Stomach smooth muscle (tissue), 2 donors: ENCODE results near the gene FRMD1.

ENCODE experiments used
- H3K27ac ChIP-seq: one replicate; pipeline ENCODE4 v1.7.0; 2013; ENCODE audit warnings: mild to moderate bottlenecking, low read length, inconsistent platforms
- H3K27me3 ChIP-seq, 2 donors: one replicate each; pipeline ENCODE4 v1.7.0; 2013; ENCODE audit warnings: low read length in 2 of 2; ENCODE audit not compliant: insufficient read depth in 2 of 2, control insufficient read depth in 1 of 2
- H3K36me3 ChIP-seq, 2 donors: one replicate each; pipeline ENCODE4 v1.7.0; 2013; ENCODE audit warnings: low read length in 2 of 2; ENCODE audit not compliant: control insufficient read depth in 2 of 2, insufficient read depth in 2 of 2
- H3K4me1 ChIP-seq: one replicate; pipeline ENCODE4 v1.7.0; 2013; ENCODE audit warnings: low read length; ENCODE audit not compliant: control insufficient read depth, insufficient read depth
- H3K4me3 ChIP-seq, 2 donors: one replicate each; pipeline ENCODE4 v1.7.0; 2013; ENCODE audit warnings: low read length in 2 of 2
- H3K9ac ChIP-seq, 2 donors: one replicate each; pipeline ENCODE4 v1.7.0; 2013; ENCODE audit warnings: low read length in 2 of 2, mild to moderate bottlenecking in 1 of 2
- H3K9me3 ChIP-seq, 2 donors: one replicate each; pipeline ENCODE4 v1.7.0; 2013; ENCODE audit warnings: low read length in 2 of 2; ENCODE audit not compliant: control insufficient read depth in 2 of 2
- donor health status: healthy.
- donor health status: Pancreatic carcinoma.

The FRMD1 gene

GRCh38 chr6:168100803-168101589 is 22.0 kb upstream of the FRMD1 start:
- Histone ChIP-seq H3K36me3 (no peaks in the 10 kb centered on the region), H3K4me3 (no peak overlapping the region), H3K27ac (no peak overlapping the region), H3K9ac (no peak overlapping the region), H3K9me3 (no peaks in the 10 kb centered on the region), H3K4me1 (peaks cover 5% of the 10 kb centered on the region), H3K27me3 (peaks cover 25 to 32% of the 10 kb centered on the region in 2 donors)

GRCh38 chr6:168100011-168100802 is 21.2 kb upstream of the FRMD1 start:
- peaks cover 25 to 30% of the 10 kb centered on the region in 2 donors for H3K27me3 ChIP-seq
- H3K4me1 ChIP-seq = peaks cover 5% of the 10 kb centered on the region
- no peak overlapping the region for H3K9ac ChIP-seq
- no peaks in the 10 kb centered on the region for H3K9me3 ChIP-seq
- H3K4me3 ChIP-seq = no peak overlapping the region
- H3K27ac ChIP-seq = no peak overlapping the region
- no peaks in the 10 kb centered on the region for H3K36me3 ChIP-seq

GRCh38 chr6:168099201-168100010 is 20.4 kb upstream of the FRMD1 start:
- Histone ChIP-seq H3K36me3 (no peaks in the 10 kb centered on the region), H3K27ac (no peak overlapping the region), H3K9me3 (no peaks in the 10 kb centered on the region), H3K4me1 (peaks cover 5% of the 10 kb centered on the region), H3K27me3 (peaks cover 25 to 30% of the 10 kb centered on the region in 2 donors), H3K4me3 (no peak overlapping the region), H3K9ac (no peak overlapping the region)

- H3K9ac ChIP-seq = no peak overlapping the region
- no peaks in the 10 kb centered on the region for H3K9me3 ChIP-seq
Observed at GRCh38 chr6:168098431-168098861, 19.4 kb upstream of the FRMD1 start.

GRCh38 chr6:168097621-168098430 is 18.8 kb upstream of the FRMD1 start:
- Histone ChIP-seq H3K36me3 (no peaks in the 10 kb centered on the region), H3K4me1 (peaks cover 5% of the 10 kb centered on the region), H3K9ac (no peak overlapping the region), H3K4me3 (no peak overlapping the region), H3K9me3 (no peaks in the 10 kb centered on the region), H3K27me3 (peaks cover 20 to 25% of the 10 kb centered on the region in 2 donors), H3K27ac (no peak overlapping the region)

More at GRCh38 chr6:168098431-168098861, 19.4 kb upstream of the FRMD1 start:
- H3K27ac ChIP-seq = no peak overlapping the region
- H3K4me1 ChIP-seq = peaks cover 5% of the 10 kb centered on the region
- H3K4me3 ChIP-seq = no peak overlapping the region
- peaks cover 25 to 26% of the 10 kb centered on the region in 2 donors for H3K27me3 ChIP-seq
- no peaks in the 10 kb centered on the region for H3K36me3 ChIP-seq

- Histone ChIP-seq H3K9me3 (peaks cover 0 to 4% of the 10 kb centered on the region in 2 donors), H3K4me1 (peaks cover 5% of the 10 kb centered on the region), H3K9ac (no peak overlapping the region), H3K36me3 (no peaks in the 10 kb centered on the region), H3K27ac (no peak overlapping the region), H3K4me3 (no peak overlapping the region), H3K27me3 (peaks cover 14 to 23% of the 10 kb centered on the region in 2 donors)
Observed at GRCh38 chr6:168097221-168097620, 18.2 kb upstream of the FRMD1 start.

GRCh38 chr6:168096271-168096764 is 17.3 kb upstream of the FRMD1 start:
- Histone ChIP-seq H3K9ac (no peak overlapping the region), H3K4me1 (peaks cover 5% of the 10 kb centered on the region), H3K36me3 (no peaks in the 10 kb centered on the region), H3K27me3 (peaks cover 10 to 14% of the 10 kb centered on the region in 2 donors), H3K9me3 (peaks cover 0 to 7% of the 10 kb centered on the region in 2 donors), H3K4me3 (no peak overlapping the region), H3K27ac (no peak overlapping the region)

GRCh38 chr6:168095716-168096250 is 16.8 kb upstream of the FRMD1 start:
- H3K9me3 ChIP-seq = peaks cover 0 to 7% of the 10 kb centered on the region in 2 donors
- no peak overlapping the region for H3K4me3 ChIP-seq
- H3K36me3 ChIP-seq = no peaks in the 10 kb centered on the region
- no peak overlapping the region for H3K9ac ChIP-seq
- H3K27me3 ChIP-seq = peaks cover 10 to 11% of the 10 kb centered on the region in 2 donors
- no peak overlapping the region for H3K27ac ChIP-seq
- peaks cover 2% of the 10 kb centered on the region for H3K4me1 ChIP-seq

GRCh38 chr6:168095171-168095691 is 16.2 kb upstream of the FRMD1 start:
- Histone ChIP-seq H3K27me3 (peaks cover 5 to 6% of the 10 kb centered on the region in 2 donors), H3K9me3 (peaks cover 0 to 7% of the 10 kb centered on the region in 2 donors), H3K4me1 (peaks cover 2% of the 10 kb centered on the region), H3K4me3 (no peak overlapping the region), H3K27ac (no peak overlapping the region), H3K36me3 (no peaks in the 10 kb centered on the region), H3K9ac (no peak overlapping the region)
